ENCODE data around the gene SH3RF3. TPM values are rescaled to one million over a fixed set of nuclear protein-coding genes. Genes with fewer than 3 reads are reported as not detected.
A peak's percentile ranks its signal among the peaks of the same experiment; 100 is the strongest.

SH3RF3 gene
- total RNA-seq, 1 experiment from 2014 or later = 4.9 TPM

DNA sequence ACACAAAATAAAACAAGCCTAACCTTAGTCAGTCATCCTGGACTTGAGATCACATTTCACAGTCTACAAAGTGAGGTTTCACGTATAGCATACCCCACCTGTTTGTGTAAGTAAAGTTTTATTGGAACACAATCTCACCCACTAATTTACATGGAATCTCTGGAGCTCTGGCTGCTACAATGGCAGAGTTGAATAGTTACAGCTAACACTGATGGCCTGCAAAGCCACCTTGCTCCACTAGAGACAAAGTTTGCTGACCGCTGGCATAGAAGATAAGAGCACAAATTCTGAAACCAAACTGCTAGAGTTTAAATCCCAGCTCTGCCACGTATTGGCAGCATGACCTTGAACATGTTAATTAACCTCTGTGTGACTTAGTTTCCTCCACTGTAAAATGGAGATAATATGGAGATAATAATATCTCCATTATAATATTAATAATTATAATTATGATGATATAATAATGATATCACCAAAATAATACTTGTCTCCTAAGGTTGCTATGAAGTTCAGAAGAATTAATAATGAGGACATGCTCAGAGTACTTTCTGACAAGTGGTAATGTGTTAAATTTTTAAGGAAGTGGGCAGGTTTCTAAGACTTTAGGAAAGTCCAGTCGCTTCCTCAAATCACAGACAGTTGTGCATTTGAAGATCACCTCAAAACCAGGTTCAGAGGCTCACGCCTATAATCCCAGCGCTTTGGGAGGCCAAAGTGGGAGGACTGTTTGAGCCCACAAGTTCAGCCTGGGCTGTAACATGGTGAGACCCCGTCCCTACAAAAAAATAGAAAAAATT, 204.6 kb downstream of the SH3RF3 start:
- H3K9me3 ChIP-seq (ENCODE audit: control insufficient read depth, insufficient read depth, low read depth, low read length) = no peaks in the 10 kb centered on the region
- H3K27ac ChIP-seq (ENCODE audit: low read length) = no peak overlapping the region
- TF ChIP-seq, protein P1, sequence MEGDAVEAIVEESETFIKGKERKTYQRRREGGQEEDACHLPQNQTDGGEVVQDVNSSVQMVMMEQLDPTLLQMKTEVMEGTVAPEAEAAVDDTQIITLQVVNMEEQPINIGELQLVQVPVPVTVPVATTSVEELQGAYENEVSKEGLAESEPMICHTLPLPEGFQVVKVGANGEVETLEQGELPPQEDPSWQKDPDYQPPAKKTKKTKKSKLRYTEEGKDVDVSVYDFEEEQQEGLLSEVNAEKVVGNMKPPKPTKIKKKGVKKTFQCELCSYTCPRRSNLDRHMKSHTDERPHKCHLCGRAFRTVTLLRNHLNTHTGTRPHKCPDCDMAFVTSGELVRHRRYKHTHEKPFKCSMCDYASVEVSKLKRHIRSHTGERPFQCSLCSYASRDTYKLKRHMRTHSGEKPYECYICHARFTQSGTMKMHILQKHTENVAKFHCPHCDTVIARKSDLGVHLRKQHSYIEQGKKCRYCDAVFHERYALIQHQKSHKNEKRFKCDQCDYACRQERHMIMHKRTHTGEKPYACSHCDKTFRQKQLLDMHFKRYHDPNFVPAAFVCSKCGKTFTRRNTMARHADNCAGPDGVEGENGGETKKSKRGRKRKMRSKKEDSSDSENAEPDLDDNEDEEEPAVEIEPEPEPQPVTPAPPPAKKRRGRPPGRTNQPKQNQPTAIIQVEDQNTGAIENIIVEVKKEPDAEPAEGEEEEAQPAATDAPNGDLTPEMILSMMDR (IDR thresholded peaks at IDR 0.05) = no peak; the same call in 1 of the 2 replicates
- TF ChIP-seq SIN3A (IDR thresholded peaks at IDR 0.05; ENCODE audit: borderline replicate concordance, insufficient read depth, low read depth, low read length) (no peak), TCF7L2 (IDR thresholded peaks at IDR 0.05; ENCODE audit: low read depth, low read length) (no peak)
- no TSS peak for BruUV-seq (replicated peaks)
- DNase-seq (ENCODE audit: low read depth, low spot score) = no peak
- in situ Hi-C loops (cut with HindIII; ENCODE audit: low pct_unique_long_range_greater_than_20kb, low sequenced_read_pairs) (no loop called here), intact Hi-C loops (cut with micrococcal nuclease; ENCODE audit: unreplicated experiment) (no loop called here)
- no peaks in the 10 kb centered on the region for H3K36me3 ChIP-seq (ENCODE audit: control insufficient read depth, insufficient read depth, low read length)
- H3K4me1 ChIP-seq (ENCODE audit: control insufficient read depth, insufficient read depth, low read length) = peaks cover 12% of the 10 kb centered on the region
- H3K27me3 ChIP-seq (ENCODE audit: control insufficient read depth, insufficient read depth, low read length) = no peaks in the 10 kb centered on the region
- ATAC-seq = 0 out of 2 replicates have a peak, but pooled peaks have one; percentile 47
- POLR2A ChIA-PET = interaction anchor here (0.7 kb wide), 1 partner anchor 11 kb away, joined by 16 read pairs; no protein-coding TSS in a partner anchor
- CTCF ChIA-PET = no interaction called here
- no peak overlapping the region for H3K4me3 ChIP-seq (ENCODE audit: low read depth in 2 of 2, low read length in 2 of 2)

DNA sequence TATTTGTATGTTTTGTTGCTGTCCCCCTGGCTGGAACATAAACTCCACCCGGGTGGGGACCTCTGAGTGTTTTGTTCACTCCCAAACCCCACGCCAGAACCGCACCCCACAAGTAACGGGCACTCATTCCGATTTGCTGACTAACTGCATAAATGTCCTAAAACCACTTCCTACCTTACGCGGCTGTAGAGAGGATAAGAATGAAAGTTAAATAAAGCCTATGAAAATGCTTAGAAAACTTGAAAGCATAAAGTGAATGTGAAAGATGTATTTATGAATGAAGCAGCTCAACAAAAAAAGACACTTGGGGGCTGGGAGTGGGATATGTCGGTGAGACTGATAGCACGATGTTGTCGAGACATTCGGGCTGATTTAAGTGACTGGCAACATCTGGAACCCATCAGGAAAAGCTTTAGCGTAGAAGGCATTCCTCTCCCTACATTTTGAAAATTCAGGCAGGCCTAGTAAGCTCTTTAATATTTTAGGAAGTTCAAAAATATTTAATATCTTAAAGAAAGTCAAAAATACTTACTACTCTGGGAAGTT, 206.7 kb downstream of the SH3RF3 start:
- ChIA-PET POLR2A (no interaction called here), CTCF (no interaction called here)
- TF ChIP-seq TCF7L2 (IDR thresholded peaks at IDR 0.05; ENCODE audit: low read depth, low read length) (no peak), SIN3A (IDR thresholded peaks at IDR 0.05; ENCODE audit: borderline replicate concordance, insufficient read depth, low read depth, low read length) (no peak), POLR2AphosphoS5 (IDR thresholded peaks at IDR 0.05; ENCODE audit: low read depth, low read length) (no peak)
- TF ChIP-seq, protein P1 (IDR thresholded peaks at IDR 0.05) = no peak
- TF ChIP-seq, protein P2, sequence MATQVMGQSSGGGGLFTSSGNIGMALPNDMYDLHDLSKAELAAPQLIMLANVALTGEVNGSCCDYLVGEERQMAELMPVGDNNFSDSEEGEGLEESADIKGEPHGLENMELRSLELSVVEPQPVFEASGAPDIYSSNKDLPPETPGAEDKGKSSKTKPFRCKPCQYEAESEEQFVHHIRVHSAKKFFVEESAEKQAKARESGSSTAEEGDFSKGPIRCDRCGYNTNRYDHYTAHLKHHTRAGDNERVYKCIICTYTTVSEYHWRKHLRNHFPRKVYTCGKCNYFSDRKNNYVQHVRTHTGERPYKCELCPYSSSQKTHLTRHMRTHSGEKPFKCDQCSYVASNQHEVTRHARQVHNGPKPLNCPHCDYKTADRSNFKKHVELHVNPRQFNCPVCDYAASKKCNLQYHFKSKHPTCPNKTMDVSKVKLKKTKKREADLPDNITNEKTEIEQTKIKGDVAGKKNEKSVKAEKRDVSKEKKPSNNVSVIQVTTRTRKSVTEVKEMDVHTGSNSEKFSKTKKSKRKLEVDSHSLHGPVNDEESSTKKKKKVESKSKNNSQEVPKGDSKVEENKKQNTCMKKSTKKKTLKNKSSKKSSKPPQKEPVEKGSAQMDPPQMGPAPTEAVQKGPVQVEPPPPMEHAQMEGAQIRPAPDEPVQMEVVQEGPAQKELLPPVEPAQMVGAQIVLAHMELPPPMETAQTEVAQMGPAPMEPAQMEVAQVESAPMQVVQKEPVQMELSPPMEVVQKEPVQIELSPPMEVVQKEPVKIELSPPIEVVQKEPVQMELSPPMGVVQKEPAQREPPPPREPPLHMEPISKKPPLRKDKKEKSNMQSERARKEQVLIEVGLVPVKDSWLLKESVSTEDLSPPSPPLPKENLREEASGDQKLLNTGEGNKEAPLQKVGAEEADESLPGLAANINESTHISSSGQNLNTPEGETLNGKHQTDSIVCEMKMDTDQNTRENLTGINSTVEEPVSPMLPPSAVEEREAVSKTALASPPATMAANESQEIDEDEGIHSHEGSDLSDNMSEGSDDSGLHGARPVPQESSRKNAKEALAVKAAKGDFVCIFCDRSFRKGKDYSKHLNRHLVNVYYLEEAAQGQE (IDR thresholded peaks at IDR 0.05; ENCODE audit: insufficient read depth in 1 of 2, low read depth in 2 of 2, low read length in 1 of 2) = no peak
- BruUV-seq (replicated peaks) = no TSS peak
- in situ Hi-C loops (cut with HindIII; ENCODE audit: low pct_unique_long_range_greater_than_20kb, low sequenced_read_pairs) (no loop called here), intact Hi-C loops (cut with micrococcal nuclease; ENCODE audit: unreplicated experiment) (no loop called here)
- Histone ChIP-seq H3K4me3 (ENCODE audit: low read depth in 2 of 2, low read length in 2 of 2) (no peak overlapping the region), H3K4me1 (ENCODE audit: control insufficient read depth, insufficient read depth, low read length) (peaks cover 12% of the 10 kb centered on the region), H3K36me3 (ENCODE audit: control insufficient read depth, insufficient read depth, low read length) (no peaks in the 10 kb centered on the region), H3K9me3 (ENCODE audit: control insufficient read depth, insufficient read depth, low read depth, low read length) (no peaks in the 10 kb centered on the region), H3K27ac (ENCODE audit: low read length) (no peak overlapping the region), H3K27me3 (ENCODE audit: control insufficient read depth, insufficient read depth, low read length) (no peaks in the 10 kb centered on the region)
- no peak for DNase-seq (ENCODE audit: low read depth, low spot score)
- no peak for ATAC-seq

Measured in Panc1 (cell line).